ELF-1 (cell line): ENCODE results near the gene PSMD8.

Experiments used
- DNase-seq: peaks from one replicate; pipeline ENCODE4 v3.0.0-alpha.2; 2016; ENCODE audit warnings: low read depth, low spot score

The PSMD8 gene

GRCh38 chr19:38362076-38362945, 12.1 kb upstream of the PSMD8 start:
- peak; percentile 89 for DNase-seq

- peak; percentile 22 for DNase-seq
Measured at GRCh38 chr19:38362946-38363688, 11.3 kb upstream of the PSMD8 start.

- no peak for DNase-seq
Measured at GRCh38 chr19:38367041-38367440, 7.3 kb upstream of the PSMD8 start.

GRCh38 chr19:38369584-38369983, 4.8 kb upstream of the PSMD8 start:
- DNase-seq, result no peak

- no peak for DNase-seq
Measured at GRCh38 chr19:38370299-38370698, 4.1 kb upstream of the PSMD8 start.

GRCh38 chr19:38371081-38371480, 3.3 kb upstream of the PSMD8 start:
- DNase-seq, result no peak

- no peak for DNase-seq
Measured at GRCh38 chr19:38373907-38374331, 452 bp upstream of the PSMD8 start.

- no peak for DNase-seq
Measured at GRCh38 chr19:38375098-38375493, 725 bp downstream of the PSMD8 start.

GRCh38 chr19:38375748-38376147, 1.4 kb downstream of the PSMD8 start:
- DNase-seq, result no peak

- DNase-seq, result no peak
Measured at GRCh38 chr19:38376576-38376975, 2.2 kb downstream of the PSMD8 start.

- no peak for DNase-seq
Measured at GRCh38 chr19:38377052-38377451, 2.7 kb downstream of the PSMD8 start.

GRCh38 chr19:38378866-38379265, 4.5 kb downstream of the PSMD8 start:
- DNase-seq, result no peak

- DNase-seq, result no peak
Measured at GRCh38 chr19:38381138-38381537, 6.8 kb downstream of the PSMD8 start.

- peak; percentile 63 for DNase-seq
Measured at GRCh38 chr19:38383184-38383583, 8.8 kb downstream of the PSMD8 start.

GRCh38 chr19:38383743-38384142, 9.4 kb downstream of the PSMD8 start:
- no peak for DNase-seq

GRCh38 chr19:38384209-38385027, 10.0 kb downstream of the PSMD8 start:
- peak; percentile 74 for DNase-seq

GRCh38 chr19:38385057-38385803, 10.9 kb downstream of the PSMD8 start:
- no peak for DNase-seq

GRCh38 chr19:38385804-38386257, 11.5 kb downstream of the PSMD8 start:
- DNase-seq, result peak; percentile 46

- DNase-seq, result peak; percentile 56
Measured at GRCh38 chr19:38386300-38386970, 12.1 kb downstream of the PSMD8 start.

- DNase-seq, result no peak
Measured at GRCh38 chr19:38386971-38387549, 12.7 kb downstream of the PSMD8 start.
